HCT116 (cell line): ENCODE measurements around the gene RWDD3. TPM values are rescaled to one million over a fixed set of nuclear protein-coding genes. Genes with fewer than 3 reads are reported as not detected.

Experiments
- ATAC-seq: fragments of 200-7000 bp; cut with Tn5 transposase; 2 replicates; pipeline ENCODE4 v1.9.1; 2020; ENCODE audit warnings: mild to moderate bottlenecking, moderate library complexity
- BruUV-seq: library from RNA; stranded (reverse); fragments of 400-500 nt; replicated peaks from 2 replicates; lab custom pipeline; 2021; lab: Mats Ljungman, UMichigan
- CTCF ChIA-PET: fragments of 300-600 bp; sonication (Branson Sonifier 250); formaldehyde crosslinking; loops from one replicate; lab custom pipeline; 2021; ENCODE audit warnings: antibody characterized with exemption; lab: Charles Lee
- POLR2A ChIA-PET: fragments of 300-600, 350-600 bp; sonication (Branson Sonifier 250); formaldehyde crosslinking; loops from one replicate; lab custom pipeline; 2021; ENCODE audit warnings: antibody characterized with exemption; lab: Charles Lee
- RAD21 ChIA-PET, 2 experiments: fragments of 300-600 bp; sonication (Branson Sonifier 250); formaldehyde crosslinking; loops; one replicate each; lab custom pipeline; 2023; ENCODE audit warnings: low total read pairs in 2 of 2; ENCODE audit not compliant: uncharacterized antibody in 2 of 2, unreplicated experiment in 2 of 2, low non-redundant PET in 1 of 2; lab: Charles Lee
- DNase-seq: peaks from one replicate; pipeline ENCODE4 v3.0.0-alpha.2; 2010; ENCODE audit warnings: low read depth, low spot score
- H2AFZ ChIP-seq: fragments of 200-600 bp; shearing (Covaris generic), sonication (generic); 2 replicates; pipeline ENCODE4 v1.6.1; 2017; ENCODE audit warnings: low read depth, mixed run types, mixed read lengths, antibody characterized with exemption, low read length; ENCODE audit not compliant: poor library complexity, severe bottlenecking
- H3K27ac ChIP-seq: 2 replicates; pipeline ENCODE4 v1.5.1; 2012; ENCODE audit warnings: low read depth, low read length
- H3K27me3 ChIP-seq: fragments of 200-600 bp; sonication (generic); 2 replicates; pipeline ENCODE4 v1.6.1; 2016; ENCODE audit warnings: mixed run types, low read length, mixed read lengths; ENCODE audit not compliant: insufficient read depth
- H3K36me3 ChIP-seq, 2 experiments: fragments of 200-500 bp in 1 of 2; fragments of 200-600 bp in 1 of 2; sonication (Bioruptor generic) in 1 of 2; sonication (generic) in 1 of 2; 2 replicates each; pipeline versions ENCODE4 v1.5.1 to v1.6.1; 2014 to 2016; ENCODE audit warnings: low read length in 2 of 2, inconsistent platforms in 1 of 2, mixed read lengths in 1 of 2, mixed run types in 1 of 2; ENCODE audit not compliant: insufficient read depth in 2 of 2, control insufficient read depth in 1 of 2
- H3K4me1 ChIP-seq, 2 experiments: fragments of 200-600 bp in 1 of 2; sonication (generic) in 1 of 2; 2 replicates each; pipeline versions ENCODE4 v1.5.1 to v1.6.1; 2012 to 2017; ENCODE audit warnings: low read length in 2 of 2, inconsistent platforms in 1 of 2, mild to moderate bottlenecking in 1 of 2, mixed read lengths in 1 of 2, mixed run types in 1 of 2, moderate library complexity in 1 of 2; ENCODE audit not compliant: insufficient read depth in 2 of 2, control insufficient read depth in 1 of 2
- H3K4me2 ChIP-seq: fragments of 200-600 bp; sonication (generic); 2 replicates; pipeline ENCODE4 v1.6.1; 2017; ENCODE audit warnings: mixed run types, low read length, mixed read lengths
- H3K4me3 ChIP-seq, 2 experiments: fragments of 200-600 bp in 1 of 2; sonication (generic) in 1 of 2; replicated peaks in 1 of 2; 2 replicates each; pipeline ENCODE4 v1.5.1; 2011 to 2016; ENCODE audit warnings: low read length in 2 of 2, control low read depth in 1 of 2, low read depth in 1 of 2, mild to moderate bottlenecking in 1 of 2, mixed read lengths in 1 of 2, mixed run types in 1 of 2
- H3K79me2 ChIP-seq: fragments of 200-600 bp; sonication (generic); 2 replicates; pipeline ENCODE4 v1.6.1; 2017; ENCODE audit warnings: mild to moderate bottlenecking, mixed run types, low read length, moderate library complexity, mixed read lengths; ENCODE audit not compliant: insufficient read depth
- H3K9ac ChIP-seq: fragments of 200-600 bp; sonication (generic); 2 replicates; pipeline ENCODE4 v1.6.1; 2016; ENCODE audit warnings: low read length, mixed read lengths
- H3K9me2 ChIP-seq: fragments of 200-600 bp; sonication (generic), shearing (Covaris generic); 2 replicates; pipeline ENCODE4 v1.6.1; 2017; ENCODE audit warnings: mixed run types, mild to moderate bottlenecking, moderate library complexity; ENCODE audit not compliant: insufficient read depth
- H3K9me3 ChIP-seq, 2 experiments: fragments of 200-500 bp in 1 of 2; fragments of 200-600 bp in 1 of 2; sonication (Bioruptor generic) in 1 of 2; sonication (generic) in 1 of 2; 2 replicates each; pipeline ENCODE4 v1.6.1; 2014 to 2017; ENCODE audit warnings: low read length in 2 of 2, mixed read lengths in 2 of 2, inconsistent platforms in 1 of 2, low read depth in 1 of 2, mild to moderate bottlenecking in 1 of 2, mixed run types in 1 of 2, moderate library complexity in 1 of 2; ENCODE audit not compliant: control insufficient read depth in 1 of 2, insufficient read depth in 1 of 2
- H4K20me1 ChIP-seq: fragments of 200-600 bp; sonication (generic), shearing (Covaris generic); 2 replicates; pipeline ENCODE4 v1.6.1; 2017; ENCODE audit warnings: mixed run types, mild to moderate bottlenecking, moderate library complexity; ENCODE audit not compliant: insufficient read depth
- EGR1 ChIP-seq: IDR thresholded peaks from 2 replicates; pipeline ENCODE4 v1.6.1; 2012; ENCODE audit warnings: low read depth
- EZH2 ChIP-seq: fragments of 200-600 bp; sonication (generic); IDR thresholded peaks from 2 replicates; pipeline ENCODE4 v1.6.1; 2017; ENCODE audit warnings: antibody characterized with exemption, mixed run types
- JUND ChIP-seq: IDR thresholded peaks from 2 replicates; pipeline ENCODE4 v1.6.1; 2012
- POLR2A ChIP-seq: IDR thresholded peaks from 2 replicates; pipeline ENCODE4 v1.7.0; 2011; ENCODE audit warnings: borderline replicate concordance; ENCODE audit not compliant: insufficient read depth, insufficient read length; ENCODE audit errors: extremely low read depth
- SP1 ChIP-seq: IDR thresholded peaks from 2 replicates; pipeline ENCODE4 v1.6.1; 2012; ENCODE audit warnings: low read depth
- TCF7L2 ChIP-seq: IDR thresholded peaks from 2 replicates; pipeline ENCODE4 v1.7.0; 2011; ENCODE audit warnings: borderline replicate concordance, inconsistent platforms; ENCODE audit not compliant: insufficient read depth, insufficient read length; ENCODE audit errors: extremely low read depth
- YY1 ChIP-seq: IDR thresholded peaks from 2 replicates; pipeline ENCODE4 v1.6.1; 2011; ENCODE audit warnings: low read length, low read depth, moderate library complexity, mild to moderate bottlenecking; ENCODE audit not compliant: insufficient replicate concordance; ENCODE audit errors: extremely low read depth
- ZNF274 ChIP-seq: fragments of 200-500 bp; sonication (Bioruptor generic); IDR thresholded peaks from 2 replicates; pipeline ENCODE4 v1.6.1; 2014; ENCODE audit warnings: mild to moderate bottlenecking, low read depth, low read length, inconsistent platforms
- intact Hi-C: fragments of 100-400 bp; cut with micrococcal nuclease; formaldehyde crosslinking; loops from 2 replicates; pipeline ENCODE4 v1.10.0; 2022
- total RNA-seq: library from RNA; stranded (reverse); gene quantifications from one replicate; pipeline ENCODE4 v1.2.1, GENCODE V29; 2021; ENCODE audit not compliant: unreplicated experiment
- TF ChIP-seq, protein P1 (sequence below): IDR thresholded peaks from 2 replicates; pipeline ENCODE4 v1.6.1; 2012; ENCODE audit warnings: low read depth
- TF ChIP-seq, protein P2 (sequence below): IDR thresholded peaks from 2 replicates; pipeline ENCODE4 v1.6.1; 2012
- TF ChIP-seq, protein P3 (sequence below), 3 experiments: fragments of 200-600 bp in 1 of 3; sonication (generic) in 1 of 3; IDR thresholded peaks in 2 of 3; conservative IDR thresholded peaks in 1 of 3; 2 replicates each; pipeline ENCODE4 v1.5.1; 2012 to 2017; ENCODE audit warnings: low read depth in 2 of 3, low read length in 2 of 3, antibody characterized with exemption in 1 of 3, borderline replicate concordance in 1 of 3, control low read depth in 1 of 3, mild to moderate bottlenecking in 1 of 3, mixed read lengths in 1 of 3, mixed run types in 1 of 3, moderate library complexity in 1 of 3; ENCODE audit not compliant: insufficient read depth in 1 of 3
- TF ChIP-seq, protein P4 (sequence below): IDR thresholded peaks from 2 replicates; pipeline ENCODE4 v1.6.1; 2011; ENCODE audit warnings: mild to moderate bottlenecking, low read length, moderate library complexity; ENCODE audit not compliant: insufficient replicate concordance; ENCODE audit errors: extremely low read depth

The RWDD3 gene
- total RNA-seq, 1 experiment from 2014 or later = 12.4 TPM

DNA sequence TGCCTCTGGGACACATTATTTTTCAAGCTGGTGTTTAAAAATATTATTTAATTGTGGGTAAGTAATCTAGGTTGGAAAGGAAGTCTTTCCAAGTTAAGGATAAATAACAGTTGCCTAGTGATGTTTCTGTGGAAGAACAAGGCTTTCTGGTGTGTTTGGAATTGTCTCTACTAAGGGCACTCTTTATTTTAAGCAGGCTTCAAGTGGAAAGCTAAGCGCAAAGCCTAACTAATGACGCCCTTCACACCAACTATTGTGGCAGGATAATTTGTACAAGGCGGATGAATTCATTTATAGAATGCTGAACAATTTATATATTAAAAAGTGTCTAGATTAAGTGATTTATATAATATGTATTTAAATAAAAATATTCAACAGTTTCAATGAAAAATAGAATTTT, 25.1 kb upstream of the RWDD3 start:
- H3K4me3 ChIP-seq = no peak overlapping the region
- POLR2A ChIA-PET = no interaction called here
- no peaks in the 10 kb centered on the region for H3K27me3 ChIP-seq
- no peak overlapping the region for H3K9ac ChIP-seq
- RAD21 ChIA-PET = no interaction called here
- H3K4me2 ChIP-seq = no peak overlapping the region
- H4K20me1 ChIP-seq = no peaks in the 10 kb centered on the region
- CTCF ChIA-PET = interaction anchor here (1.2 kb wide), 1 partner anchor 25 kb away, joined by 7 read pairs; the partner anchor contains the start of gene RWDD3
- H3K36me3 ChIP-seq = no peaks in the 10 kb centered on the region
- no peak overlapping the region for H2AFZ ChIP-seq
- no peaks in the 10 kb centered on the region for H3K9me3 ChIP-seq
- ATAC-seq (no peak), DNase-seq (no peak)
- TF ChIP-seq, protein P1, sequence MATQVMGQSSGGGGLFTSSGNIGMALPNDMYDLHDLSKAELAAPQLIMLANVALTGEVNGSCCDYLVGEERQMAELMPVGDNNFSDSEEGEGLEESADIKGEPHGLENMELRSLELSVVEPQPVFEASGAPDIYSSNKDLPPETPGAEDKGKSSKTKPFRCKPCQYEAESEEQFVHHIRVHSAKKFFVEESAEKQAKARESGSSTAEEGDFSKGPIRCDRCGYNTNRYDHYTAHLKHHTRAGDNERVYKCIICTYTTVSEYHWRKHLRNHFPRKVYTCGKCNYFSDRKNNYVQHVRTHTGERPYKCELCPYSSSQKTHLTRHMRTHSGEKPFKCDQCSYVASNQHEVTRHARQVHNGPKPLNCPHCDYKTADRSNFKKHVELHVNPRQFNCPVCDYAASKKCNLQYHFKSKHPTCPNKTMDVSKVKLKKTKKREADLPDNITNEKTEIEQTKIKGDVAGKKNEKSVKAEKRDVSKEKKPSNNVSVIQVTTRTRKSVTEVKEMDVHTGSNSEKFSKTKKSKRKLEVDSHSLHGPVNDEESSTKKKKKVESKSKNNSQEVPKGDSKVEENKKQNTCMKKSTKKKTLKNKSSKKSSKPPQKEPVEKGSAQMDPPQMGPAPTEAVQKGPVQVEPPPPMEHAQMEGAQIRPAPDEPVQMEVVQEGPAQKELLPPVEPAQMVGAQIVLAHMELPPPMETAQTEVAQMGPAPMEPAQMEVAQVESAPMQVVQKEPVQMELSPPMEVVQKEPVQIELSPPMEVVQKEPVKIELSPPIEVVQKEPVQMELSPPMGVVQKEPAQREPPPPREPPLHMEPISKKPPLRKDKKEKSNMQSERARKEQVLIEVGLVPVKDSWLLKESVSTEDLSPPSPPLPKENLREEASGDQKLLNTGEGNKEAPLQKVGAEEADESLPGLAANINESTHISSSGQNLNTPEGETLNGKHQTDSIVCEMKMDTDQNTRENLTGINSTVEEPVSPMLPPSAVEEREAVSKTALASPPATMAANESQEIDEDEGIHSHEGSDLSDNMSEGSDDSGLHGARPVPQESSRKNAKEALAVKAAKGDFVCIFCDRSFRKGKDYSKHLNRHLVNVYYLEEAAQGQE = no peak
- TF ChIP-seq YY1 = no peak
- TF ChIP-seq SP1 = no peak
- TF ChIP-seq, protein P2, sequence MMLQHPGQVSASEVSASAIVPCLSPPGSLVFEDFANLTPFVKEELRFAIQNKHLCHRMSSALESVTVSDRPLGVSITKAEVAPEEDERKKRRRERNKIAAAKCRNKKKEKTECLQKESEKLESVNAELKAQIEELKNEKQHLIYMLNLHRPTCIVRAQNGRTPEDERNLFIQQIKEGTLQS = no peak
- BruUV-seq = no TSS peak
- H3K4me1 ChIP-seq = no peaks in the 10 kb centered on the region
- intact Hi-C loops = no loop called here
- H3K9me2 ChIP-seq = no peaks in the 10 kb centered on the region
- H3K79me2 ChIP-seq = no peaks in the 10 kb centered on the region
- no peak overlapping the region for H3K27ac ChIP-seq

DNA sequence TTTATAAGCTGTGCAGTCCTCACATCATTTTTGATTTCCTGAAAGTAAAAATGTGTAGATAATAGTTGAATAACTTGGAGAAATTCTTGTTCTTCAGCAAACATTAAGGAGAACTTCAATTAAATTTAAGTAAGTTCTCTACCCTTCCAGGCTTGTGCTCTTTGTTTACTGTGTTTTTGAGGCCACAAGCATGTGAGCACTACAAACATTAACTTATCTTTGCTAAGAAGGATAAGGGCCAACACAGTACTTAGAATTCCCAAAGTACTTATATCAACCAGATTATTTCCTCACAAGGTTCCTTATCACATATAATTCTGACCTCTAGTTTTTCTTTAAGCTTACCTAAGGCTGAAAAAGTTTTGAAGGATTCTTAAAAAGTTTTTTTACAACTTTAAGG, 24.7 kb upstream of the RWDD3 start:
- DNase-seq = no peak
- Histone ChIP-seq H3K4me2 (no peak overlapping the region), H3K36me3 (no peaks in the 10 kb centered on the region), H3K4me3 (no peak overlapping the region), H2AFZ (no peak overlapping the region), H4K20me1 (no peaks in the 10 kb centered on the region), H3K4me1 (no peaks in the 10 kb centered on the region), H3K27ac (no peak overlapping the region), H3K27me3 (no peaks in the 10 kb centered on the region), H3K9ac (no peak overlapping the region), H3K9me3 (no peaks in the 10 kb centered on the region), H3K79me2 (no peaks in the 10 kb centered on the region), H3K9me2 (no peaks in the 10 kb centered on the region)
- CTCF ChIA-PET = interaction anchor here (1.2 kb wide), 1 partner anchor 25 kb away, joined by 7 read pairs; the partner anchor contains the start of gene RWDD3
- RAD21 ChIA-PET = no interaction called here
- BruUV-seq = no TSS peak
- no peak for ATAC-seq
- intact Hi-C loops = no loop called here
- POLR2A ChIA-PET = no interaction called here
- no peak for TF ChIP-seq ZNF274
- no peak for TF ChIP-seq POLR2A
- TF ChIP-seq JUND = no peak
- no peak for TF ChIP-seq SP1
- TF ChIP-seq, protein P3, sequence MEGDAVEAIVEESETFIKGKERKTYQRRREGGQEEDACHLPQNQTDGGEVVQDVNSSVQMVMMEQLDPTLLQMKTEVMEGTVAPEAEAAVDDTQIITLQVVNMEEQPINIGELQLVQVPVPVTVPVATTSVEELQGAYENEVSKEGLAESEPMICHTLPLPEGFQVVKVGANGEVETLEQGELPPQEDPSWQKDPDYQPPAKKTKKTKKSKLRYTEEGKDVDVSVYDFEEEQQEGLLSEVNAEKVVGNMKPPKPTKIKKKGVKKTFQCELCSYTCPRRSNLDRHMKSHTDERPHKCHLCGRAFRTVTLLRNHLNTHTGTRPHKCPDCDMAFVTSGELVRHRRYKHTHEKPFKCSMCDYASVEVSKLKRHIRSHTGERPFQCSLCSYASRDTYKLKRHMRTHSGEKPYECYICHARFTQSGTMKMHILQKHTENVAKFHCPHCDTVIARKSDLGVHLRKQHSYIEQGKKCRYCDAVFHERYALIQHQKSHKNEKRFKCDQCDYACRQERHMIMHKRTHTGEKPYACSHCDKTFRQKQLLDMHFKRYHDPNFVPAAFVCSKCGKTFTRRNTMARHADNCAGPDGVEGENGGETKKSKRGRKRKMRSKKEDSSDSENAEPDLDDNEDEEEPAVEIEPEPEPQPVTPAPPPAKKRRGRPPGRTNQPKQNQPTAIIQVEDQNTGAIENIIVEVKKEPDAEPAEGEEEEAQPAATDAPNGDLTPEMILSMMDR (IDR thresholded peaks at IDR 0.05 in 2 of 3, conservative IDR thresholded peaks at IDR 0.05 in 1 of 3; ENCODE audit: borderline replicate concordance in 1 of 3, insufficient read depth in 1 of 3, low read depth in 2 of 3, low read length in 2 of 3) = no peak
- TF ChIP-seq EGR1 = no peak
- TF ChIP-seq, protein P4, sequence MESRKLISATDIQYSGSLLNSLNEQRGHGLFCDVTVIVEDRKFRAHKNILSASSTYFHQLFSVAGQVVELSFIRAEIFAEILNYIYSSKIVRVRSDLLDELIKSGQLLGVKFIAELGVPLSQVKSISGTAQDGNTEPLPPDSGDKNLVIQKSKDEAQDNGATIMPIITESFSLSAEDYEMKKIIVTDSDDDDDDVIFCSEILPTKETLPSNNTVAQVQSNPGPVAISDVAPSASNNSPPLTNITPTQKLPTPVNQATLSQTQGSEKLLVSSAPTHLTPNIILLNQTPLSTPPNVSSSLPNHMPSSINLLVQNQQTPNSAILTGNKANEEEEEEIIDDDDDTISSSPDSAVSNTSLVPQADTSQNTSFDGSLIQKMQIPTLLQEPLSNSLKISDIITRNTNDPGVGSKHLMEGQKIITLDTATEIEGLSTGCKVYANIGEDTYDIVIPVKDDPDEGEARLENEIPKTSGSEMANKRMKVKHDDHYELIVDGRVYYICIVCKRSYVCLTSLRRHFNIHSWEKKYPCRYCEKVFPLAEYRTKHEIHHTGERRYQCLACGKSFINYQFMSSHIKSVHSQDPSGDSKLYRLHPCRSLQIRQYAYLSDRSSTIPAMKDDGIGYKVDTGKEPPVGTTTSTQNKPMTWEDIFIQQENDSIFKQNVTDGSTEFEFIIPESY = no peak
- no peak for TF ChIP-seq TCF7L2
- no peak for TF ChIP-seq EZH2
